Activated naive CD8-positive, alpha-beta T cell treated with anti-CD3 and anti-CD28 coated beads, Interleukin-2, amount 50 U/mL, for 16 hours (primary cell): Measurements from ENCODE around the gene CAMTA1.
A peak's percentile ranks its signal among the peaks of the same experiment; 100 is the strongest.

Experiments used
- DNase-seq: peaks from one replicate; pipeline ENCODE4 v3.0.0-alpha.2; 2020; ENCODE audit warnings: low read depth, low spot score

CAMTA1 gene

DNA sequence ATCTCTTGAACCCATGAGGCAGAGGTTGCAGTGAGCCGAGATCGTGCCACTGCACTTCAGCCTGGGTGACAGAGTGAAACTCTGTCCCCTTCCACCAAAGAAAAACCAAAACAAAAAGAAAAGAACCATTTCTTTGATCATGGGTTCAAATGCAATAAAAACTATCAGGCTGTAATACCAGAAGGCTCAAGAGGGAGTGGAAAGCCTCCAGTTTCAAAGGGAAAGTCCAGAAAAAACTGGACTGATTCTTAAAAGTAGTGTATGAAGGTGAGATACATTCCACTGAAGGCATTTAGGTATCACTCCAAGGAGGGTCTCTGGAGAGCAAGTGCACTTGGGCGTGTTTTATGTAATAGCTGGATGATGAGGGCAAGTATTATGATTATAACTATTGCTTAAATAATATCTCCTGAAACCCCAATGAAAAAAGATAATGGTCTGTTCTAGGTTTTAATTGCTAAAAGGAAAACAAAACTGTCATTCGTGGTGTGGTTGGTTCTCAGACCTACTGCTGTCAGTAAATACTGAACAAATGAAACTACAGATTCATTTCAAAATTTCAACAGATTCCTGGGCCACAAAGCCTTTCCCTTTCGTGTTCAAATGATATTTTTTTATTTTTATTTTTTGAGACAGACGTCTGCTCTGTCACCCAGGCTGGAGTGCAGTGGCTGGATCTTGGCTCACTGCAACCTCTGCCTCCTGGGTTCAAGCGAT, 6.0 kb upstream of the CAMTA1 start:
- DNase-seq: no peak

DNA sequence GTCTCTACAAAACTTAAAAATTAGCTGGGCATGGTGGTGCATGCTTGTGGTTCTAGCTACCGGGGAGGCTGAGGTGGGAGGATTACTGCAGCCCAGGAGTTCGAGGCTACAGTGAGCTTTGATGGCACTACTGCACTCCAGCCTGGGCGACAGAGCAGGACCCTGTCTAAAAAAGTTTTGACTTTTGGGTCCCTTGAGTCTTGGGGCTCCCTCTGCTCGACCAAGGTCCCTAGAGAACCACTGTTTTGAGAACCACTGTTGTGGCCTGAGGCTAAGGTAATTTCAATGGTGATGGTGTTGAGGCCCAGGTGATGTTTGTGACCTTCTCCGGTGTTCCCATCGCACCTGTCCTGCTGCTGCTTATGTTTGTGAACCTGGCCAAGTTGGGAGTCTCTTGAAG, 3.1 kb upstream of the CAMTA1 start:
- DNase-seq: no peak

DNA sequence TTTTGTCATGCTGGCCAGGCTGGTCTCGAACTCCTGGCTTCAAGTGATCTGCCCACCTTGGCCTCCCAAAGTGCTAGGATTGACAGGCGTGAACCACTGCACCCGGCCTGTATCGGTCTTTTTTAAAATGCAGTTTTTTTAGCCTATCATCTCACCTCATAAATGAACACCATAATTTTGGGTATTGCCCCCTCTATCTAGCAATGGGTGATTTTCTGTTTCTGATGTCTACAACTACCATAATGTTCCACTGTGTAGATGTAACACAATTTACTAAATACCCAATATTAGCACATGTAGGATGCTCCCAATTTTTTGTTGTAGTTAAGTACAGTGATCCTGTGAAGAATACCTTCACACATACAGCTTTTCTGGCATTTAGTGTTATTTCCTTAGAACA, 2.0 kb upstream of the CAMTA1 start:
- no peak for DNase-seq

DNA sequence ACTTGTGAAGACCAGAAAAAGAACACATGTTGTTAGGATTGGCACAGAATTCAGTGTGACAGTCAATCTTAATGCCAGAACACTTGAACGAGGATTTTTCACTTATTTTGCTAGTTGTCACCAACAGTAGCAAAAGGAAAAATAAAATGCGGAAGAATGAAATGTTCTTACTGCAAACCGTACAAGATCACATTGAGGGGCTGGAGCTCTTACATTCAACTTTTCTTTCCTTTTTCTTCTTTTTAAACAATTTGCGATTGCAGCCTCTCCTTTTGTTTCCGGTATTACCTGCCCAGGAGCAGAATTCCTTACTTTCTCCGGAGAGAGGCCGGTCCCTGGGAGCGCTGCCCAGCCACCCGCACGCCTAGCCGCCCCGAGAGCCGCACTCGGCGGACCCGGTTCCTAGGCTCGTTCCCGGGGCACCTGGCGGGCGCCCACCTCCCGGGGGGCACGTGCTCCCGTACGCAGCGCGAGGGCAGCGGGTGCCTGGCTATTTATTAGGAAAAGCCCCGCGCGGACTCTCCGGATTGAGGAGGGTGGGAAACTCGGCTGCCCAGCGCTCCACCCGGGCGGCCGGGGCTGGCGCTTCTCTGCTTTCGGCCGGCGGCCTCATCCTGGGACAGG, 1.2 kb upstream of the CAMTA1 start:
- DNase-seq: no peak

DNA sequence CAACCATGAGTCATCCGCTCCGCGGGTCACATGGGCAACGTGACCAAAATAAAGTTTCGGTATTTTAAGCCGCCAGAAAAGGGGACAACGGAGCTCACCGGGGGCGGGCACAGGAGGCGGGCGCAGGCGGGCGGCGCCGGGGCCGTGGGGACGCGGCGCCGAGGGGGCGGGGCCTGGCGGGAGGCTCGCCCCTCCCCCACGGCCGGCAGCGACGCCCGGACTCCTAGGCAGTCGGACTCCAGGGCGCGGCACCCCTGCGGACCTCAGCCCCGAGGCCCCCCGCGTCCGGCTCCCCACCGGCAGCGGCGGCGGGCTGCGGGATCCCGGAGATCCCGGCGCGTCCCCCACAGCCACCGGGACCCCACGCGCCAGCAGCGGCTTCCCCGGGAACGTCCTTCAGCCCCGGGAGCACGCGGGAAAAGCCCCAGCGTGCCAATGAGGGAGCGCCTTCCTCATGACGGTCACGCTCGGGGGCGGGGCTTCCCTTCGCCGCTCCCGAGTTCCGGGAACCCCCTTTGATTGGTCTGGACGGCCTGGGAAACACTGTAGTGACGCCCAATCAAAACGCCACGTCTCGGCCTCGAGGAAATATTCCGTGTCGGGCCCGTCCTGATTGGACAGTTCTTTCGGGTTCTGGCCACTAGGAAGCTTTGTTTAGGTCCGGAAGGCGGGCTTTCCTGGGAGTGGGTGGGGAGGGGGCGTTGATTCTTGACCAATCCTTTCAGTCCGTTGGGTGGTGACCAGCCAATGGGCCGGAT, 515 bp upstream of the CAMTA1 start:
- DNase-seq: peak; percentile 99

DNA sequence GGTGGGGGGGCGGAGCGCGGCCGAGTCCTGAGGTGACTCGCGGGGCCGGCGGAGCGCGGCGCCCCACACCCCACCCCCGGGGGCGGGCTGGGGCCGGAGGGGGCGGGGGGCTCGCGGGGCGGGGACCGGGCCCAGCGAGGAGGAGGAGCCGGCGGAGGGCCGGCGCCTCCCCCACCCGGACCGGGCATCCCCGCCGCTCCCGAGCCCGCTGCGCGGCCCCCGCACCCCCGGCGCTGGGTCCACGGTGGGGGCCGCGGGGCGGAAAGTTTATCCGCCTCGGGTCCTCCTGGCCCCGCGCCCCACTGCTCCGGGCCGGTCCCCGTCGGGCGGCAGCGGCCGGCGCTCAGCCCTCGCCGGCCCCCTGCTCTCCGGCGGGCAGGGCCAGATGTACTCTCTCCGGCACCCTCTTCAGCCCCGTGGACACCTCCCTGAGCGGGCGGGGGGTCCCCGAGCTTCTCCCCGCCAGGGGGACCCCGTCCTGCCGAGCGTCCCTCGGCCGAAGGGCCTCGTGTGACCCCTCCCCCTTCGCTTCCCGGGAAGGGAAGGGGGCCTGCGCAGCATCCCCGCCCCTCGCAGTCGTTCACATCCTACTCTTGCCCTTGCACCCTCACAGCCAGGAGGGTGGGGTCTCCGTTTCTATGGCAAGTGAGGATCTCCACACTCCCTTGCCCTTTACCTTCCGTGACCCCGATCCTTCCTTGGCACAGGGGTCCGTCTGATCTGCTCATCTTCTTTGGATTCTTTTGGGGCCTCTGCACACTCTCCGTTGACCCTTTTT, 663 bp downstream of the CAMTA1 start:
- DNase-seq: no peak

DNA sequence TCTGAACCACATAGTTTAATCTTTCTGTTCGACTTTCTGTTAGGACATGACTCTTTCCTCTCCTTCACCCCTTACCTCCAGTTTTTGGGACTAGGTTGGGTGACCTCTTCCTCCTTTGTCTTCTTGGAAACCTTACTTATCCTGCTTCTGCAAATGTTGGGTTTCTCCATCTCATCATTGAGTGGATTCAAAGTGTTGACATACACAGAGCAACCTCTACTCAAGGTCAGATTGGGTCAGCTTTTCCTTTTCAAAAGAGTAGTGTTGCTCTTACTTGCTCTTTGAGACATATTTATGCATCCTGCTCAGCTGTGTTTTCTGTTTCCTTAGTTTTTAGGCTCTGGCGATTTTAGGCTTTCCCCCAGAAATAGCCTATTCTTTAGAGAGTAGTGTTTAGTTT, 3.7 kb downstream of the CAMTA1 start:
- DNase-seq: no peak

DNA sequence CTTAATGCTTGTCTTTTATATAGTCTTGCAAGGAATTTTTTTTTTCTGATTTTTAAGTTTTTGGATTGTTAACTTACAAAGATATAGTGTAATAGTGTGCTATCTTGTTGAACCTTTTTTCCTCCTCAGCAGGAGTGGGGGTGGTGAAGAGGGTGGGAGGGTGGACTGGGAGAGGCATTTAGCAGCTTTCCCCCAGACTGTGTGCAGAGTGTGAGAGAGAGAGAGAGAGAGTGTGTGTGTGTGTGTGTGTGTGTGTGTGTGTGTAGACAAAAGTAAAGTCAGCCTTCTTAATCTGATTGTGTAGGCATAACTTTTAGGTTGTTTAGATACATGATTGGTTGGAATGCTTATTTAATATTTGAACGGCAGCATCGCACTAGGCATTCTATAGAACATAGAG, 4.9 kb downstream of the CAMTA1 start:
- no peak for DNase-seq

DNA sequence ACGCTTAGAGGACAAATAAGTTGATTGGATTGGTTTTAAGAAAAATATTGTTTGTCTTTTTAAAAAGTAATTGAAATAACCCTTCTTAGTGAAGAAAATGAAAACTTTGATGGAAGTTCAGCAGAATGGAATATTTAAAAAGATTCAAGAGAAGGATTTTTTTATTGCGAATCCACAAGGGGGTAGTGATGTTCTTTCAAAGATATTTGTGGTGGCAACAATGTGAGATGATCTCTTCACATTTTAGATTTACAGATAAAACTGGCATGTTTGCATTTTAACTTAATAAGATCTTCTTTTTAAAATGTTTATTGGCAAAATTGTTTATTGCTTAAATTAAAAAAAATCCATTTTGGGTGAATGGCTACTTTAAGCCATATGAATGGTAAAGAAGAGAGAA, 8.9 kb downstream of the CAMTA1 start:
- no peak for DNase-seq

DNA sequence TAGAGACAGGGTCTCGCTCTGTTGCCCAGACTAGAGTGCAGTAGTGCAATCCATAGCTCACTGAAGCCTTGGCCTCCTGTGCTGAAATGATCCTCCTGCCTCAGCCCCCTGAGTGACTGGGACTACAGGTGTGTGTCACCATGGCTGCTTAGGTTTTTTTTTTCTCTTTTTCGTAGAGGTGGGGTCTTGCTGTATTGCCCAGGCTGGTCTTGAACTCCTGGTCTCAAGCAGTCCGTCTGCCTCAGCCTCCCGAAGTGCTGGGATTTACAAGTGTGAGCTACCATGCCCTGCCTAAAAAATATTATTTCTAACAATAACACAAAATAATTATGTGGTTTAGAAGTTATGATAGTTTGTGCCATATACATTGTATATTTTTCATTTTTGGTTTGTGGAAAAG, 9.9 kb downstream of the CAMTA1 start:
- DNase-seq: no peak

DNA sequence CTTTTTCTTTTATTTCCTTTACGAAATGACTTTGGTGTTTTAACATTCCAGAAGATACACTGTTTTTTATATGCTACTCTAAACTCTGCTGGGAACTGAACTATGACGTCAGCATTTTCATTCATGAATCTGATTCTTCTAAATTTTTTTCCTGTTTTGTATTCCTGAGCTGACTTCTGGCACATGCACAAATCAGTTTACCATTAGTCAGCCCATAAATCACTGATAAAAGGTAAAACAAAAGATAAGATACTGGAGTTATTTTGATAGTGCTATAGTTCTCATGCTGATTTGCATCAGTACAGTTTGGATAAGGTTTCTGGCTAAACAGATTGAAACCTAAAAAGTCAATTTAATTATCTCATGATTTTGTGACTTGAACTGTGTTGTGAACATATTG, 10.4 kb downstream of the CAMTA1 start:
- DNase-seq: no peak

DNA sequence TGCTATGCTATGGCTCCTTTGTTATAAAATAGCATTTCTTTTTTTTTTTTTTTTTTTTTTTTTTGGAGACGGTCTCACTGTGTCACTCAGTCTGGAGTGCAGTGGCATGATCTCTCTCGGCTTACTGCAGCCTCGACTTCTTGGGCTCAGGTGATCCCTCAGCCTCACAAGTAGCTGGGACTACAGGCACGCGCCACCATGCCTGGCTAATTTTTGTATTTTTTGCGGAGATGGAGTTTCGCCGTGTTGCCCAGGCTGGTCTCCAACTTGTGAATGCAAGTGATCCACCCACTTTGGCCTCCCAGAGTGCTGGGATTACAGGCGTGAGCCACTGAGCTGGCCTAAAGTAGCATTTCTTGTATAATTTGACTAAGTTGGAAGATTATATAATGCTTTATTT, 10.8 kb downstream of the CAMTA1 start:
- no peak for DNase-seq

DNA sequence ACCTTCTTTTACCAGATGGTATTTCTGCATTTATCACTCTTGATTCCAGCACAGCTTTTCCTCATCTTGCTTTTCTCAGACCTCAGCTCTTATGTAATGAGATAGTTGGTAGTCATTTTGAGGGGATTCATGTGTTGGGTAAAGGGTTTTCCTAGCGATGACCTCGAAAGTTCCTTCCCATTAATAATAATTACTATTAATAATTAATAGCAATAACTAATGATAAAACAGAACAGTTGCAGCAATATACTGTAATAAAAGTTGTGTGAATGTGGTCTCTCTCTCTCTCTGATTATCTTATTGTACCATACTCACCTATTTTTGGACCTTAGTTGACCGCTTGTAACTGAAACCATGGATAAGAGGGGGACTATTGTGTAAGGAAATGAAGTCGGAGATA, 14.2 kb downstream of the CAMTA1 start:
- no peak for DNase-seq

DNA sequence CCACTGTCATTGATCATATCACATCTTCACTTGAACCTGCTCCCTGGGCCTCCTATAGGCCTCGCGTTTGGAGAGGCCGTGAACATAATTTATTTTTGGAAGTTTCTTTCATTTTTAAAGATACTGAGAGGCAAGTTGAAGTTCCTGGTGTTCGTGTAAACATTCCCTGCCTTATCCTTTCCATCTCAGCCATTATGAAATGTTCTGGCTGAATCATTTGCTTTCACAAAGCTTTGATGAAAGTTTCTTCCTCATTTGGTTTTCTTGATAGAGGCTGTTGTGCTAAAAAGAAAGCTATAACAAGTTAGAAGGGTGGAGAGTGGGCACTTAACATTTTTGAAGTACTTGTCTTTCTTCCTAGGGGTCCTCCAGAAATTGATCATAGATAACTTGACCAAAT, 15.5 kb downstream of the CAMTA1 start:
- DNase-seq: no peak

DNA sequence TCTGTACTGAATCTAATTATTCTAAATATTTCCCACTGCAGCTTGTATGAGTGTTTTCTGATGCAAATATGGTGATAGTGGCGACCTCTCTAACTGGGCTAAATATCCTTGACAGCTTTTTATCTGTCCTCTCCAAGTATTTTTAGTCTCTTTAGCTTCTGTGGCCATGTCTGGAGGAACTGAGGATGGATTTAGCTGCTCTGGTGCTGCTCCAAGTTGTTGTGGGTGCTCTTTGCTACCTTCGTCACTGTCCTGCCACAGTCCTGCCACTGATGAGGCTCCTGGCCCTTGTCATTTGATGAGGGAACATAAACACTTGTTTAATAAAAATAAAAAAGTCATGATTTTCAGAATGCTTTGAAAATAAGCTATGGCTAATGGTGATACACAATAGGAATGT, 15.9 kb downstream of the CAMTA1 start:
- DNase-seq: no peak

DNA sequence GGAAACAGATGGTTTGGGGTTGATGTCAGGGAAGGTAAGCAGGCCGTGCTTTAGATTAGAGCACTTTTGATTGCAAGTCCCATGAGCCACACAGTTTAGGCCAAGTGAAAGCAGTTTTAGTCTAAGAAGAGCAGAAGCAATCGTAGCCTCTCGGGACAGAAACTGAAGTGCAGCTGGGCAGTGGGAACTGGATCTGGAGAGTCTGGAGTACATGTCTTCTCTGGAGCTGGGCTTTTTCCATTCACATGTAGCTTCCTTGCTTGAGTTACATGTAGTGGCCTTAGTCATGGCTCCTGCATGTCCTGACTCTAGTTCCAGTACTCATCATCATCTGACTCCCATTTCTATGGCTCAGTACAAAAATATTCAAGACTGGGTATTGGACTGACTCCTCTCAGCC, 16.7 kb downstream of the CAMTA1 start:
- no peak for DNase-seq

DNA sequence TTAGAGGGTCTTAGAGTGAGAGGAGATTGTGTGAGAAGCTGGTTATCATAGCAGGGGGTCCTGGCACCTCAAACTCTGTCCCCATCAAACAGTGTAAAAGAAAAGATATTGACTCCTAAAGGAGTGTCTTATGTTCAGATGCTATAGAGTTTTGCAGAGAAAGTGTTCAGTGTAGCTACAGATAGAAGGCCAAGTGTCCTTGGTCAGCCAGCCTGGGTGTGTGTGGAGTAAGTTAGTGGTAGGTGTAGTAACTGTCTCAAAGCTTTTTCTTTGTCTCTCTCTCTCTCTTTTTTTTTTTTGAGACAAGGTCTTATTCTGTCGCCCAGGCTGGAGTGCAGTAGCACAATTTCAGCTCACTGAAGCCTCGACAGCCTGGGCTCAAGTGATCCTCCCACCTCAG, 17.2 kb downstream of the CAMTA1 start:
- DNase-seq: no peak

DNA sequence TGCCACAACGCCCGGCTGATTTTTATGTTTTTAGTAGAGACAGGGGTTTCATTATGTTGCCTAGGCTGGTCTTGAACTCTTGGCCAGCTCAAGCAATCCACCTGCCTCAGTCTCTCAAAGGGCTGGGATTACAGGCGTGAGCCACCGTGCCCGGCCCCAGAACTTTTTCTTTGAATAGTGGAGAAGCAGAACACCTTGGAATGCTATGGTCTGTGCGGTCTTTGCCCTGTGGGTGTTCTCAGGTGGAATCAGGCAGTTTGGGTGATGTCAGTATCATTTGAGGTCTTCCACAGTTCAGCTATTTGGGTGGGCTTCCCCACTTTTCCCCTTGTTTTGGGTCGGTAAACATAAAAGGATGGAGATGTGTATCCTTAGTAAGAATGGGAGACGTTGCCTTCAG, 17.6 kb downstream of the CAMTA1 start:
- DNase-seq: no peak

DNA sequence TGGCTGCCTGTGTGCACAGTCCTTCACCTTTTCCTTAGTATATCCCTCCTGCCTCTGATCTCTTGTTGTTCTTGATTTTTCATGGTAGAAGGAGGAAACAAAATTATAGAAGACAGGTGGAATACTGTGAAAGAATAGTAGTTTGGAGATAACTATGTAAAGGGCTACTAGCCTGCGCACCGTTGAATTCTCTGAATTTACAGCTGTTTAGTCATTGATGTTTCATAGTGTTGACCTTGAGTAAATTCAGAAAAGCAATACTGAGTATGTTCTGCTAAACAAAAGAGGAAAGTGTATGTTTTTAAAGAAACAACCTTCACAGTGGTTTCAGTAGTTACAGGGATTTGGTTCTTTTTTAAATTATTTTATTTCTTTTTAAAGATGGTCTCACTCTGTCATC, 18.1 kb downstream of the CAMTA1 start:
- DNase-seq: no peak

DNA sequence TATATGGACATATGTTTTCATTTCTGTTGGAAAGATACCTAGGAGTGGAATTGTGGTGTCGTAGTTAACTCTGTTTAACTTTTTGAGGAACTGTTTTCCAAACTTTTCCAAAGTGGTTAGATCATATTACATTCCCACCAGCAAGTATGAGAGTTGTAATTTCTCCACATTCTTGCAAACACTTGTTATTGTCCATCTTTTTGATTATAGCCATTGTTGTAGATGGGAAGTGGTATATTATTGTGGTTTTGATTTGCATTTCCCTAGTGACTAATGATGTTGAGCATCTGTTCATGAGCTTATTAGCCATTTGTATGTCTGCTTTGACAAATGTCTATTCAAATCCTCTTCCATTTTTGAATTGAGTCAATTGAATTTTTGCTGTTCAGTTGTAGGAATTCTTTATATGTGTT, 19.8 kb downstream of the CAMTA1 start:
- no peak for DNase-seq

DNA sequence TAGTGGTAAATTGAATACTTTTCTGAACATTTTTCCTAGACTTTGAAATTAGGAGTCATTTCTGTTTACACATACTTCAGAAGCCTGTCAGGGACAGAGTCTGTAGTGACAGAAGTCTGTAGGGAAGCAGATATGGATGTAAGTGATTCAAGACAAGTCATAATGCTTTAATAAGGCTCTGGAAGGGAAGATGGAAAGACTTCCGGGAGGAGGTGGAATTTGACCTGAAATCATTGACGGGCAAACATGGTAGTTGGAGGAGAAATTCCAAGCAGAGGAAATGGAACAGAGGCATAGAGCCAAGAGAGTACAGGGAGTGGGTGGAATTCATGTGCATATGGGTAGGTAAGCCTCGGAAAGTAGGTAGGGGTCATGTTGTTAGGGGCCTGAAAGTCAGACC, 22.5 kb downstream of the CAMTA1 start:
- DNase-seq: no peak

DNA sequence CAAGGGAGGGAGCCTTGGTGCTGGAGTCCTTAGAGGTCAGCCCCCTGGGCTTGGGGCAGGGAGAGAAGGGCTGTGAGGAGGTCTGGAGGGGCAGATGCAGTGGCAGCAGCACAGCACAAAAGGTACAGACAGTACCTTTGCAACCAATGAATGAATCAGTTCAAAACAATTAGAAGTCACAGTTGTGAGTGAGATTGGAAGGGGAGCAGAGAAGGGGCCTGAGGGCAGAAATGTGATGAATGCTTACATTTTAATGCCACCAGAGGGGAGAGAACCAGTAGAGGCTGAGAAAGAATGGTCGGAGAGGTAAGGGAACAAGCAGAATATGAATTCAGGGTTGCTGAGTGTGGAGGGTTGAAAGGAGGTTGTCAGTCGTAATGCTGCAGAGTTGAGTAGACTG, 24.2 kb downstream of the CAMTA1 start:
- no peak for DNase-seq
